Vagina (tissue), 2 donors: Measurements from ENCODE around the gene SLC9B1. TPM values are rescaled to one million over a fixed set of nuclear protein-coding genes. Genes with fewer than 3 reads are reported as not detected.

Experiments
- DNase-seq, 2 donors: peaks; one replicate each; pipeline ENCODE4 v3.0.0-alpha.2; 2017; ENCODE audit errors: extremely low spot score in 2 of 2
- H3K27ac ChIP-seq: fragments of 200-600 bp; sonication (generic); one replicate; pipeline ENCODE4 v1.5.1; 2019
- H3K27me3 ChIP-seq: fragments of 200-600 bp; sonication (generic); one replicate; pipeline ENCODE4 v1.5.1; 2019
- H3K36me3 ChIP-seq, 2 donors: fragments of 200-600 bp; sonication (generic); one replicate each; pipeline ENCODE4 v1.5.1; 2017 to 2019
- H3K4me1 ChIP-seq: fragments of 200-600 bp; sonication (generic); one replicate; pipeline ENCODE4 v1.5.1; 2019
- H3K4me3 ChIP-seq, 2 donors: fragments of 200-600 bp; sonication (generic); 1 replicate in 1 of 2; 2 replicates in 1 of 2; pipeline ENCODE4 v1.5.1; 2016 to 2019
- H3K9me3 ChIP-seq: fragments of 200-600 bp; sonication (generic); one replicate; pipeline ENCODE4 v1.5.1; 2019
- POLR2A ChIP-seq, 2 donors: fragments of 450-650 bp; IDR thresholded peaks; one replicate each; pipeline ENCODE4 v1.6.1; 2017; ENCODE audit warnings: antibody characterized with exemption in 2 of 2, mild to moderate bottlenecking in 2 of 2, moderate library complexity in 2 of 2
- POLR2AphosphoS5 ChIP-seq, 2 donors: sonication (generic); formaldehyde crosslinking; IDR thresholded peaks; one replicate each; pipeline ENCODE4 v1.9.0; 2017; ENCODE audit warnings: antibody characterized with exemption in 2 of 2, mild to moderate bottlenecking in 2 of 2, low read depth in 1 of 2; ENCODE audit not compliant: insufficient read depth in 1 of 2
- intact Hi-C: fragments of 100-400 bp; cut with DNase I; formaldehyde crosslinking; loops from one replicate; pipeline ENCODE4 v1.15.1; 2023
- total RNA-seq: library from RNA; depleted of rRNA; stranded (reverse); fragments of >200 nt; gene quantifications from one replicate; pipeline ENCODE4 v1.2.3, GENCODE V29; 2016
- TF ChIP-seq, protein P1 (sequence below), 3 experiments: fragments of 450-650 bp in 2 of 3; fragments of 200-600 bp in 1 of 3; sonication (generic) in 1 of 3; IDR thresholded peaks; one replicate each; pipeline ENCODE4 v1.5.1; 2017 to 2019; ENCODE audit warnings: antibody characterized with exemption in 3 of 3, mild to moderate bottlenecking in 2 of 3, moderate library complexity in 2 of 3

Gene SLC9B1, protein sequence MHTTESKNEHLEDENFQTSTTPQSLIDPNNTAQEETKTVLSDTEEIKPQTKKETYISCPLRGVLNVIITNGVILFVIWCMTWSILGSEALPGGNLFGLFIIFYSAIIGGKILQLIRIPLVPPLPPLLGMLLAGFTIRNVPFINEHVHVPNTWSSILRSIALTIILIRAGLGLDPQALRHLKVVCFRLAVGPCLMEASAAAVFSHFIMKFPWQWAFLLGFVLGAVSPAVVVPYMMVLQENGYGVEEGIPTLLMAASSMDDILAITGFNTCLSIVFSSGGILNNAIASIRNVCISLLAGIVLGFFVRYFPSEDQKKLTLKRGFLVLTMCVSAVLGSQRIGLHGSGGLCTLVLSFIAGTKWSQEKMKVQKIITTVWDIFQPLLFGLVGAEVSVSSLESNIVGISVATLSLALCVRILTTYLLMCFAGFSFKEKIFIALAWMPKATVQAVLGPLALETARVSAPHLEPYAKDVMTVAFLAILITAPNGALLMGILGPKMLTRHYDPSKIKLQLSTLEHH
- not detected for total RNA-seq

DNA sequence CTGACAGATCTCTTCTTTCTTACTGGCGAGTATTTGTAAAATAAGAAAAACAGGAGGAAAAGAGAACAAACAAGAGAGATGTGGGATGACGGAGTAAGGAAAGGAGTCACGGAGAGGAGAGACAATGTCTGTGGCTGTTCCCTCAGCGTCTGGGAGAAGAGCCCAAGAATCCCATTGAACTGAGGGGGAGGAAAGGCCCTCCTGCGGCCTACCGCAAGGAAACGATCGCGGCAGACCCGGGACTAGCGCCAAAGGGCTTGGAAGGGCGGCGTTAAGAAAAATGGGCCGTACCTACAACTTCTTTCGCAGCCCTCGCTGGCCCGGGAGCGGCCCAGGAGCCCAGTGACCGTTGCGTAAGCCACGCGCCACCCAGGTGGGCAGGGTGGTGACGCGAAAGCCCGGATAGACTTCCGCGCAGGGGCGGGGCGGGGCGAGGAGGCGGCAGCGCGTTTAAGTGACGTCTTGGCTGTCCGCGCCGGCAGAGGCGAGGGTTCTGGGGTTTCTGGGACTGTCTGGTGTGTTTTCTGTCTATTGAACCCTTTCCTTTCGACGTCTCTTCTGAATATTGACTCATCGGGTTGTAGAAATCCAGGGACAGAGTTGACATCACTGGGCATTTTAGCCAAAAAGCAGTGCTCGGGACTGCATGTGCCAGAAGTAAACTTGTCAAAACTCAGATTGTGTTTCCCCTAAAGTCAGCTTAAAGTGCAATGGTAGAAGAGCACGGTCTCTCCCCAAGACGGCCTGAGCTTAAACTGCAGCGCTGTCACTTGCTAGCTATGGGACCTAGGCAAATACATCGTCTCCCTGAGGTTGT is at the start of gene SLC9B1:
TSS of gene SLC9B1 (minus strand) at position 398 of the 817 bp plus-strand sequence. CDS start 27,994 bp downstream, outside the sequence.
- Histone ChIP-seq H3K4me1 (peaks cover 10% of the 10 kb centered on the region), H3K9me3 (no peaks in the 10 kb centered on the region), H3K36me3 (no peaks in the 10 kb centered on the region), H3K4me3 (peak within 1 kb of the TSS; percentile 51 to 55), H3K27me3 (no peaks in the 10 kb centered on the region), H3K27ac (peak within 1 kb of the TSS; percentile 93)
- intact Hi-C loops, result loop anchor here (10.0 kb wide), 1 partner anchor 395 kb away; no protein-coding TSS in a partner anchor
- peak in 1 of 2 donors; percentile 96 for DNase-seq
- TF ChIP-seq, protein P1, sequence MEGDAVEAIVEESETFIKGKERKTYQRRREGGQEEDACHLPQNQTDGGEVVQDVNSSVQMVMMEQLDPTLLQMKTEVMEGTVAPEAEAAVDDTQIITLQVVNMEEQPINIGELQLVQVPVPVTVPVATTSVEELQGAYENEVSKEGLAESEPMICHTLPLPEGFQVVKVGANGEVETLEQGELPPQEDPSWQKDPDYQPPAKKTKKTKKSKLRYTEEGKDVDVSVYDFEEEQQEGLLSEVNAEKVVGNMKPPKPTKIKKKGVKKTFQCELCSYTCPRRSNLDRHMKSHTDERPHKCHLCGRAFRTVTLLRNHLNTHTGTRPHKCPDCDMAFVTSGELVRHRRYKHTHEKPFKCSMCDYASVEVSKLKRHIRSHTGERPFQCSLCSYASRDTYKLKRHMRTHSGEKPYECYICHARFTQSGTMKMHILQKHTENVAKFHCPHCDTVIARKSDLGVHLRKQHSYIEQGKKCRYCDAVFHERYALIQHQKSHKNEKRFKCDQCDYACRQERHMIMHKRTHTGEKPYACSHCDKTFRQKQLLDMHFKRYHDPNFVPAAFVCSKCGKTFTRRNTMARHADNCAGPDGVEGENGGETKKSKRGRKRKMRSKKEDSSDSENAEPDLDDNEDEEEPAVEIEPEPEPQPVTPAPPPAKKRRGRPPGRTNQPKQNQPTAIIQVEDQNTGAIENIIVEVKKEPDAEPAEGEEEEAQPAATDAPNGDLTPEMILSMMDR (IDR thresholded peaks at IDR 0.05), result no peak
- TF ChIP-seq POLR2A (IDR thresholded peaks at IDR 0.05) (peak in 1 of 2 donors; percentile 70), POLR2AphosphoS5 (IDR thresholded peaks at IDR 0.05; ENCODE audit: insufficient read depth in 1 of 2, low read depth in 1 of 2) (peak; percentile 96 to 99)

DNA sequence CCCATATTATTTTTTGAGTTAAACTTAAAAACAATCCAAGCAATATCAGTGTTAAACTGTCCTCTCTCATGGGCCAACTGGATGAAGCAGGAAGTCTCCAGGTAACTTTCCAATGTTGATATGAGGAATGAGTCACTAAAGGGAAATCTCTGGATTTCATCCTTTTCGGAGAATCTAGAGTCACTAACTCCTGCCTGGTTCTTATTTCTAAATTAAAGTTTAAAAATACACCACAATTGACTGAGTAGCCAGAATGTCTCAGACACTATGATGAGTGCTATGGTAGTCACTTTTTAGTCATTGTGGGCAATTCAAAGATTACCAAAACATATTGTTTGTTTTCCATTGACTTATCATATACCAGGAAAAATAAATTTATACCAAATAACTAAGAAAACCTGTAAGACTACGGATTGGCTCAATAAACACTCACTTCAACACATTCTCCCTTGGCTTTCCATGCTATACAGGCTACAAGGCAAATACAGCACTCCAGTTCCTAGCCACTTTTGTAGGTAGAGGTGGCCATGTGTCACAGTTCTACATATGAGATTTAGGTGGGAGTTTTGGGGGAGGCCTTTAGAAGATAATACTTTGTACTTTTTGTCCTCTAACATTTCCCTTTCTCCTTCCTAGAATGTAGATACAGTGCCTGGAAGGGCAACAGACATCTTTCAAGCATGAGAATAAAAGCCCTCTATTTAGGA is 48.5 kb upstream of the SLC9B1 start:
- no peaks in the 10 kb centered on the region for H3K4me1 ChIP-seq
- no peak for TF ChIP-seq POLR2AphosphoS5 (IDR thresholded peaks at IDR 0.05; ENCODE audit: insufficient read depth in 1 of 2, low read depth in 1 of 2)
- TF ChIP-seq, protein P1 (IDR thresholded peaks at IDR 0.05), result no peak
- TF ChIP-seq POLR2A (IDR thresholded peaks at IDR 0.05), result no peak

DNA sequence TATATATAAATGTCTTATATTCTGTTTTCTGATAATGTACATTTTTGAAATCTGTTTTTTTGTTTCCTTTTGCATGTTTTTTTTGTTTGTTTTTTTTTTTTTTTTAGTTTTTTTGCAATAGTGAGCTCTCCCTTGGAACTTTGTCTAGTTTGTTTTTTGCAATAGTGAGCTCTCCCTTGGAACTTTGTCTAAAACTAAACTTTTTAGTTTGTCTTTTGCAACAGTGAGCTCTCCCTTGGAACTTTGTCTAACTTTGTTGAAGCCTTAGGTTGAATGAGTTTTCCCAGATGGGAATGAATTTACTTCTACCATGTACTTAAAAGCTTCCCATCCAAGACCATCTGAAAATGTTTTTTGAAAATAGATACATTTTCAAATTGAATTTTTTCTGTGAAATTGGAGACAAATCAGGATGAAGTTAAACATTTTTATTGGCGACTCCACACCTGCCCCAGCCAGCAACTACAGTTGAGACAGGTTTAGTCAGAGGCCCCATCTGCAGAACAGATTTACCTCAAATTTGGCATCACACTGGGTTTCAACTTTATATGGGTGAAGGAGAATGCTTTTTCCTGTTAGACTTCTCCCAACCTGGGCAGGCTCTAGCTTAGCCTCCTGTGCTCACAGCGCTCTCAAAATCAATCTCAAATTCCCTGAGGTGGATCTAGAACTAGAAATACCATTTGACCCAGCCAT is 41.1 kb upstream of the SLC9B1 start:
- Histone ChIP-seq H3K9me3 (no peaks in the 10 kb centered on the region), H3K27me3 (no peaks in the 10 kb centered on the region), H3K36me3 (no peaks in the 10 kb centered on the region), H3K4me3 (no peak overlapping the region), H3K4me1 (no peaks in the 10 kb centered on the region), H3K27ac (no peak overlapping the region)
- no peak for DNase-seq
- intact Hi-C loops, result no loop called here
- TF ChIP-seq, protein P1 (IDR thresholded peaks at IDR 0.05), result no peak

More for the DNA sequence above, 48.5 kb upstream of the SLC9B1 start:
- H3K4me3 ChIP-seq, result no peak overlapping the region
- H3K36me3 ChIP-seq, result peaks cover 0 to 6% of the 10 kb centered on the region in 2 donors
- intact Hi-C loops, result no loop called here
- no peak for DNase-seq
- no peak overlapping the region for H3K27ac ChIP-seq
- no peaks in the 10 kb centered on the region for H3K9me3 ChIP-seq
- no peaks in the 10 kb centered on the region for H3K27me3 ChIP-seq

DNA sequence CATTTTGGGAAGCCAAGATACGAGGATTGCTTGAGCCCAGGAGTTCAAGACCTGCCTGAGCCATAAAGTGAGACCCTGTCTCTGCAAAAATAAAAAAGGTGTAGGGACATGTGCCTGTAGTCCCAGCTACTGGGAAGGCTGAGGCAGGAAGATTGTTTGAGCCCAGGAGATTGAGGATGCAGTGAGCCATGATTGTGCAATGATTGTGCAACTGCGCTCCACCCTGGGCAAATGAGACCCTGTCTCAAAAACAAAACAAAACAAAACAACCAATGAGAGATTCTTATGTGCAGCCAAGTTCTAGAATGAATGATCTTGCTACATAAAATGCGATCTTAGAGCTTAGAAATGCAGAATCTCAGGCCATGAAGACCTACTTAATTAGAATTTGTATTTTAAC is 34.5 kb upstream of the SLC9B1 start:
- DNase-seq, result no peak
- H3K27me3 ChIP-seq, result no peaks in the 10 kb centered on the region
- H3K9me3 ChIP-seq, result no peaks in the 10 kb centered on the region
- no peak overlapping the region for H3K4me3 ChIP-seq
- TF ChIP-seq, protein P1 (IDR thresholded peaks at IDR 0.05), result no peak
- TF ChIP-seq POLR2AphosphoS5 (IDR thresholded peaks at IDR 0.05; ENCODE audit: insufficient read depth in 1 of 2, low read depth in 1 of 2), result no peak
- no peak for TF ChIP-seq POLR2A (IDR thresholded peaks at IDR 0.05)
- peaks cover 0 to 10% of the 10 kb centered on the region in 2 donors for H3K36me3 ChIP-seq
- H3K4me1 ChIP-seq, result no peaks in the 10 kb centered on the region
- intact Hi-C loops, result no loop called here
- H3K27ac ChIP-seq, result no peak overlapping the region
